GM19324 (cell line): Measurements from ENCODE around the gene CX3CL1.

Source experiments
- ATAC-seq: cut with Tn5 transposase; IDR thresholded peaks from one replicate; pipeline ENCODE4 v1.9.1; 2021; ENCODE audit warnings: mild to moderate bottlenecking, moderate library complexity; ENCODE audit not compliant: unreplicated experiment, low FRiP score

Gene CX3CL1

DNA sequence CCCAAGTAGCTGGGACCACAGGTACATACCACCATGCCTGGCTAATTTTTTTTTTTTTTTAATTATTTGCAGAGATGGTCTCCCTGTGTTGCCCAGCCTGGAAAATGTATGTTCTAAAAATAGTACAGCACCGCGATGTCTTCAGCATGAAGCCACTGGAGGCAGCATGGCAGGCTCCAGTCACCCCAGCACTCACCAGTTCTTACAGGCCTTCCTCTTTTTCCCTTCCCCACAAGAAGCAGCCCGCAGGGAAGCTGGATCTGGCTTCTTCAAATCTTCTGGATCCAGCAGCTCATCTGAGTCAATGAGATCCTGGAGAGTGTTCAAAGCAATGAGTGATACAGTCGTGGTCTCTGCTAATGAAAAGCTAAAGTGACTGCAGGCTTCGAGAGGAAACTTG is 58.7 kb downstream of the CX3CL1 start:
- no peak for ATAC-seq

DNA sequence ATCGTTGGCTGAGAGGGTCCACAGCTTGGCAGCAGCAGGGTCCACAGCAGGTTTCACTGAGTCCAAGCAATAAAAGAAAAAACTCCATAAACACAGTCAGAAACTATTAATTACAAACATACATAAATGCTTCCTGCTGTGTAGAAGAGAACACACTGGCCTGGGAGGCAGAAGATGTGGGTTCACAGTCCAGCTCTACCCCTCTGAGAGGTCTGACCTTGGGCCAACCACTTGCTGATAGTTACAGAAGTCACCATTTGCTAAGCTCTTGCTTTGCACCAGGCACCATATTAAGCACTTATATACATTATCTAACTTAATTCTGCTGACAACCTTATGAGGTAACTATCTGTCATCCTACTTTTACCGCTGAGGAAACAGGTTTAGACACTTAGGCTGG is 60.2 kb downstream of the CX3CL1 start:
- ATAC-seq, result no peak

DNA sequence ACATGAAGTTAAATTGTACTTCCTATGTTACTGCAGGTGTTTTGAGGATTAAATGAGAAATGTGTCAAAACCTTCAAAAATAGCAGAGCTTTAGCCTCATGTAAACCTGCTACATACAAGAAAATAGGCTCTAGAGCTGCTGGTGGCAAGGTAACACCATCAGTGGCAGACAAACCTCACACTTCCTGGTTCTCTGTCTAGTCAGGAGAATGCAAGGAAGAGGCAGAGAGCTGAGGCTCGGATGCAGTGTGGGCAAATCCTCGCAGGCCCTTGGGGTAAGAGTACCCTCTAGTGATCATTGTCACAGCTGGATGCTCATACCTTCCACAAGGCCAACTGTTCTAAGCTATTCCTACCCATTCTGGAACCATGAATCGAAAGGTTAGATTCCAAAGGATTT is 60.7 kb downstream of the CX3CL1 start:
- no peak for ATAC-seq

DNA sequence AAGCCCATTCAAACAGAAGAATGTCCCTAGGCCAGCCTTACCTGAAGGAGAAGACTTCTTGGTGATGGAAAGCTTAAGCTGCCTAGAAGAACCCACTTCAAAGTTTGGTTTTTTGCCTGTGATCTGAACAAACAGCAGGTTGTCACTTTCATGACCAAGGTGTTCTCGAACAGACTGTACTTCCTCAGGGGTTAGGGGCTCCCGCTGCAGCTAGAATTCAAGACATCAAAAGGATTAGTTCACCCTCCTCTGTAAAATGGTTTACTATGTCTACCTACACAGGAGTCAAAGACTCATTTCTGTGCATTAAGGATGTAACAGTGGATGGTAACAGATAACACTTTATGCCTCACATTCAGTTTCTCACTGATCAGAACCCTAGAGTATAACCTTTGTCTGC is 61.7 kb downstream of the CX3CL1 start:
- no peak for ATAC-seq
